HG03520 (cell line): ENCODE data around the gene C20orf173.
"Not testable (repeated sequence)": the region's sequence is repeated elsewhere in the genome, so short reads cannot be mapped to it uniquely, and the experiment has no call there.

Experiments
- ATAC-seq: cut with Tn5 transposase; IDR thresholded peaks from one replicate; pipeline ENCODE4 v1.9.1; 2021; ENCODE audit warnings: mild to moderate bottlenecking, moderate library complexity; ENCODE audit not compliant: unreplicated experiment

The C20orf173 gene

GRCh38 chr20:35529552-35529951 is at the start of gene C20orf173:
C20orf173 (minus strand) TSS chr20:35529652; CDS start chr20:35529373, 279 bp downstream.
- ATAC-seq = no peak

GRCh38 chr20:35579196-35579595 is 49.7 kb upstream of the C20orf173 start:
- no peak for ATAC-seq

GRCh38 chr20:35578469-35578868 is 49.0 kb upstream of the C20orf173 start:
- ATAC-seq = no peak

- no peak for ATAC-seq
Observed at GRCh38 chr20:35576816-35577215, 47.4 kb upstream of the C20orf173 start.

- ATAC-seq = no peak
Observed at GRCh38 chr20:35575958-35576357, 46.5 kb upstream of the C20orf173 start.

GRCh38 chr20:35572838-35573237 is 43.4 kb upstream of the C20orf173 start:
- ATAC-seq = no peak

- ATAC-seq = no peak
Observed at GRCh38 chr20:35571555-35571954, 42.1 kb upstream of the C20orf173 start.

- no peak for ATAC-seq
Observed at GRCh38 chr20:35568645-35569044, 39.2 kb upstream of the C20orf173 start.

GRCh38 chr20:35564905-35565304 is 35.5 kb upstream of the C20orf173 start:
- ATAC-seq = no peak

GRCh38 chr20:35563834-35564233 is 34.4 kb upstream of the C20orf173 start:
- ATAC-seq = no peak

GRCh38 chr20:35562541-35563110 is 33.2 kb upstream of the C20orf173 start:
- no peak for ATAC-seq

GRCh38 chr20:35561671-35562070 is 32.2 kb upstream of the C20orf173 start:
- ATAC-seq = no peak

GRCh38 chr20:35561268-35561667 is 31.8 kb upstream of the C20orf173 start:
- ATAC-seq = no peak

- no peak for ATAC-seq
Observed at GRCh38 chr20:35560541-35560940, 31.1 kb upstream of the C20orf173 start.

GRCh38 chr20:35560105-35560511 is 30.7 kb upstream of the C20orf173 start:
- ATAC-seq = no peak

GRCh38 chr20:35559042-35559693 is 29.7 kb upstream of the C20orf173 start:
- no peak for ATAC-seq

GRCh38 chr20:35558451-35558850 is 29.0 kb upstream of the C20orf173 start:
- ATAC-seq = no peak

- ATAC-seq = no peak
Observed at GRCh38 chr20:35556871-35557270, 27.4 kb upstream of the C20orf173 start.

GRCh38 chr20:35555951-35556645 is 26.6 kb upstream of the C20orf173 start:
- ATAC-seq = no peak

GRCh38 chr20:35555461-35555860 is 26.0 kb upstream of the C20orf173 start:
- not testable (repeated sequence) for ATAC-seq

GRCh38 chr20:35552914-35553313 is 23.5 kb upstream of the C20orf173 start:
- ATAC-seq = no peak

GRCh38 chr20:35551503-35551902 is 22.1 kb upstream of the C20orf173 start:
- no peak for ATAC-seq
